Smooth muscle cell (in vitro differentiated cells): ENCODE results near the gene ATXN1. TPM values are rescaled to one million over a fixed set of nuclear protein-coding genes. Genes with fewer than 3 reads are reported as not detected.
A peak's percentile ranks its signal among the peaks of the same experiment; 100 is the strongest.

Source experiments
- DNase-seq: peaks from one replicate; lab custom pipeline; 2025; ENCODE audit not compliant: unreplicated experiment; lab: John Stamatoyannopoulos, UW
- H2AFZ ChIP-seq: fragments of 200-600 bp; sonication (generic); 2 replicates; pipeline ENCODE4 v1.6.0; 2016; ENCODE audit warnings: antibody characterized with exemption, low read depth, mild to moderate bottlenecking
- H3F3A ChIP-seq: fragments of 200-600 bp; sonication (generic); 2 replicates; pipeline ENCODE4 v1.6.0; 2017; ENCODE audit warnings: antibody characterized with exemption, low read depth
- H3K27ac ChIP-seq: fragments of 200-600 bp; sonication (generic); 2 replicates; pipeline ENCODE4 v1.5.1; 2016; ENCODE audit warnings: low read depth, mild to moderate bottlenecking
- H3K27me3 ChIP-seq: fragments of 200-600 bp; sonication (generic); 2 replicates; pipeline ENCODE4 v1.6.1; 2016; ENCODE audit warnings: low read depth, mild to moderate bottlenecking
- H3K36me3 ChIP-seq: fragments of 200-600 bp; sonication (generic); 2 replicates; pipeline ENCODE4 v1.5.1; 2016; ENCODE audit warnings: low read depth
- H3K4me1 ChIP-seq: fragments of 200-600 bp; sonication (generic); 2 replicates; pipeline ENCODE4 v1.5.1; 2016; ENCODE audit warnings: low read depth
- H3K4me2 ChIP-seq: fragments of 200-600 bp; sonication (generic); 2 replicates; pipeline ENCODE4 v1.6.0; 2016; ENCODE audit warnings: mild to moderate bottlenecking
- H3K4me3 ChIP-seq: fragments of 200-600 bp; sonication (generic); 2 replicates; pipeline ENCODE4 v1.5.1; 2016; ENCODE audit warnings: mild to moderate bottlenecking
- H3K79me2 ChIP-seq: fragments of 200-600 bp; sonication (generic); 2 replicates; pipeline ENCODE4 v1.6.0; 2016; ENCODE audit warnings: low read depth, mild to moderate bottlenecking
- H3K9ac ChIP-seq: fragments of 200-600 bp; sonication (generic); 2 replicates; pipeline ENCODE4 v1.6.0; 2016; ENCODE audit warnings: low read depth
- H3K9me3 ChIP-seq: fragments of 200-600 bp; sonication (generic); replicated peaks from 2 replicates; pipeline ENCODE4 v1.5.1; 2016; ENCODE audit warnings: low read depth
- H4K20me1 ChIP-seq: fragments of 200-600 bp; sonication (generic); 2 replicates; pipeline ENCODE4 v1.6.0; 2016; ENCODE audit warnings: low read depth
- WGBS: methylation state at CpG from one replicate; pipeline ENCODE4 v1.1.7; 2016; ENCODE audit warnings: low lambda C conversion rate; 5-methylcytosine and 5-hydroxymethylcytosine counted together
- polyA plus RNA-seq: library from polyadenylated mRNA; unstranded; fragments of >200 nt; fragmentation: Nextera tagmentation; extraction: Ambion mirVana; gene quantifications from 2 replicates; pipeline ENCODE4 v1.2.1, GENCODE V29; 2016
- total RNA-seq: library from RNA; depleted of rRNA; stranded (reverse); fragments of >200 nt; gene quantifications from 2 replicates; pipeline ENCODE4 v1.2.3, GENCODE V29; 2014
- TF ChIP-seq, protein P1 (sequence below): fragments of 200-600 bp; sonication (generic); IDR thresholded peaks from 2 replicates; pipeline ENCODE4 v1.5.1; 2017; ENCODE audit warnings: borderline replicate concordance, mild to moderate bottlenecking, antibody characterized with exemption; ENCODE audit not compliant: insufficient read depth, poor library complexity, severe bottlenecking

Gene ATXN1
- total and polyA plus RNA-seq, 2 experiments from 2014 or later, result 17.9 to 40.6 TPM

DNA sequence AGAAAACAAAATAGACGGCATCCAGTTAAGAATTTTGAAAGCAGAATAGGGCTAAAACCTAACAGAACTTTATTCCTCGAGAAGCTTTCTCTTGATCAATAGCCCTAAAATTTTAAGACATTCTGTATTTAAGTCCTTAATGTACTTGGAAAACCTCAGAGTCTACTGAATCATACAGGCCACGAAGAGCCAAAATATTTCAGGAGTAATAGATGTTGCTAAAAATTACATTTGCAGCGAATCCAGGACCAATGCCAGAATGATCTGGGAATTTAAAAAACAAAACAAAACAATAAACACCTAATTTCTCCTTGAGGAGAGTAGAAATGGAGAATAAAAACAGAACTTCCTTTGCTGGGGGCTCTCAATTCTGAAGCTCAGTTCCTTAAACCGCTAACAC, 23.3 kb downstream of the ATXN1 start:
- H3K27me3 ChIP-seq, result no peaks in the 10 kb centered on the region
- TF ChIP-seq, protein P1, sequence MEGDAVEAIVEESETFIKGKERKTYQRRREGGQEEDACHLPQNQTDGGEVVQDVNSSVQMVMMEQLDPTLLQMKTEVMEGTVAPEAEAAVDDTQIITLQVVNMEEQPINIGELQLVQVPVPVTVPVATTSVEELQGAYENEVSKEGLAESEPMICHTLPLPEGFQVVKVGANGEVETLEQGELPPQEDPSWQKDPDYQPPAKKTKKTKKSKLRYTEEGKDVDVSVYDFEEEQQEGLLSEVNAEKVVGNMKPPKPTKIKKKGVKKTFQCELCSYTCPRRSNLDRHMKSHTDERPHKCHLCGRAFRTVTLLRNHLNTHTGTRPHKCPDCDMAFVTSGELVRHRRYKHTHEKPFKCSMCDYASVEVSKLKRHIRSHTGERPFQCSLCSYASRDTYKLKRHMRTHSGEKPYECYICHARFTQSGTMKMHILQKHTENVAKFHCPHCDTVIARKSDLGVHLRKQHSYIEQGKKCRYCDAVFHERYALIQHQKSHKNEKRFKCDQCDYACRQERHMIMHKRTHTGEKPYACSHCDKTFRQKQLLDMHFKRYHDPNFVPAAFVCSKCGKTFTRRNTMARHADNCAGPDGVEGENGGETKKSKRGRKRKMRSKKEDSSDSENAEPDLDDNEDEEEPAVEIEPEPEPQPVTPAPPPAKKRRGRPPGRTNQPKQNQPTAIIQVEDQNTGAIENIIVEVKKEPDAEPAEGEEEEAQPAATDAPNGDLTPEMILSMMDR, result no peak
- H3K4me3 ChIP-seq, result no peak overlapping the region
- H3K4me1 ChIP-seq, result peaks cover 56% of the 10 kb centered on the region
- H3K9ac ChIP-seq, result peak overlapping the region; percentile 51
- peak overlapping the region; percentile 99 for H3K27ac ChIP-seq
- peak overlapping the region; percentile 75 for H3K4me2 ChIP-seq
- H3F3A ChIP-seq, result peaks cover 41% of the 10 kb centered on the region
- 74% methylated on average over 5 of the region's 5 CpGs for WGBS
- H3K9me3 ChIP-seq, result no peaks in the 10 kb centered on the region
- H2AFZ ChIP-seq, result no peak overlapping the region
- no peaks in the 10 kb centered on the region for H4K20me1 ChIP-seq
- no peaks in the 10 kb centered on the region for H3K36me3 ChIP-seq
- peaks cover 68% of the 10 kb centered on the region for H3K79me2 ChIP-seq
- DNase-seq, result no peak

- no peak for DNase-seq
- no peak overlapping the region for H3K4me3 ChIP-seq
- H3K9ac ChIP-seq, result peak overlapping the region; percentile 51
- TF ChIP-seq, protein P1, result no peak
- H3K4me2 ChIP-seq, result peak overlapping the region; percentile 75
- no peaks in the 10 kb centered on the region for H3K9me3 ChIP-seq
- H3K27ac ChIP-seq, result peak overlapping the region; percentile 99
- peaks cover 49% of the 10 kb centered on the region for H3K4me1 ChIP-seq
- WGBS, result 74% methylated on average over 5 of the region's 5 CpGs
- no peak overlapping the region for H2AFZ ChIP-seq
- no peaks in the 10 kb centered on the region for H3K36me3 ChIP-seq
- no peaks in the 10 kb centered on the region for H4K20me1 ChIP-seq
- peaks cover 33% of the 10 kb centered on the region for H3F3A ChIP-seq
- H3K79me2 ChIP-seq, result peaks cover 68% of the 10 kb centered on the region
- H3K27me3 ChIP-seq, result no peaks in the 10 kb centered on the region
Observed at GRCh38 chr6:16736856-16737775, 24.1 kb downstream of the ATXN1 start.

DNA sequence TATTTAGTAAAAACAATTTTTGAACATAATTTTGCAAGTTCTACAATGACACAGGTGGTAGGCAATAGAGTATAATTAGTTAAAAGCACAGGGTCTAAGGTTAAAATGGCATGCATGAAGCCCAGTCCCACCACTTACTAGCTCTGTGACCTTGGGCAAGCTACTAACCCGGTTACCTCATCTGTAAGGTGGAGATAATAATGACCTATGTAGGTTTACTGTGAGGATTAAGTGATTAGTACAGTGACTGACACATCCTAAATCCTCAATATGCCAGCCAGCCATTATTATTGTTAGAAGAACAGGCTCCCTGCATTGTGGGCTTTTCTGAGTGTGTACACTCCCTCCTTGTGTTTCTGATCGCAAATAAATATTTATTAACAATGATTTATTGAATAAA, 26.2 kb downstream of the ATXN1 start:
- 80% methylated on average over 2 of the region's 2 CpGs for WGBS

More for the DNA sequence above, 26.2 kb downstream of the ATXN1 start:
- Histone ChIP-seq H4K20me1 (peaks cover 6% of the 10 kb centered on the region), H3K4me1 (peaks cover 46% of the 10 kb centered on the region), H3K27ac (no peak overlapping the region), H3K79me2 (peaks cover 85% of the 10 kb centered on the region), H3K4me3 (no peak overlapping the region), H3F3A (peaks cover 27% of the 10 kb centered on the region), H2AFZ (no peak overlapping the region), H3K36me3 (no peaks in the 10 kb centered on the region), H3K4me2 (no peak overlapping the region), H3K27me3 (no peaks in the 10 kb centered on the region), H3K9me3 (no peaks in the 10 kb centered on the region), H3K9ac (no peak overlapping the region)
- no peak for DNase-seq
- TF ChIP-seq, protein P1, result no peak
